Mucosa of descending colon (tissue), 3 donors: ENCODE results near the gene DDX51. TPM values are rescaled to one million over a fixed set of nuclear protein-coding genes. Genes with fewer than 3 reads are reported as not detected.

ENCODE experiments used
- ATAC-seq: fragments of 200-7000 bp; cut with Tn5 transposase; one replicate; pipeline ENCODE4 v1.9.1; 2020; ENCODE audit warnings: mild to moderate bottlenecking, moderate library complexity
- DNase-seq, 3 donors: peaks; one replicate each; pipeline ENCODE4 v3.0.0-alpha.2; 2020
- H3K36me3 ChIP-seq: fragments of 200-600 bp; one replicate; pipeline ENCODE4 v1.8.0; 2021; ENCODE audit warnings: low read depth, mild to moderate bottlenecking
- H3K4me1 ChIP-seq: fragments of 200-600 bp; one replicate; pipeline ENCODE4 v1.8.0; 2021; ENCODE audit warnings: low read depth, mild to moderate bottlenecking
- H3K4me3 ChIP-seq: fragments of 200-600 bp; one replicate; pipeline ENCODE4 v1.8.0; 2021; ENCODE audit warnings: mild to moderate bottlenecking
- H3K9me3 ChIP-seq: fragments of 200-600 bp; one replicate; pipeline ENCODE4 v1.8.0; 2021; ENCODE audit warnings: mild to moderate bottlenecking
- intact Hi-C, 2 donors: fragments of 100-400 bp; cut with DNase I in 1 of 2; cut with micrococcal nuclease in 1 of 2; formaldehyde crosslinking; loops; one replicate each; pipeline versions ENCODE4 v1.11.0 to v1.11.1; 2022; cut with DNase I, micrococcal nuclease
- total RNA-seq, 3 donors: library from RNA; stranded (reverse); fragmentation: NEBNext Ultra II Directional in 2 of 3; extraction: Animal tissue kit (Norgen Biotek cat#: 25700) in 2 of 3; gene quantifications; one replicate each; pipeline versions ENCODE4 v1.2.1 to v1.2.4, GENCODE V29; 2021 to 2023
- TF ChIP-seq, protein P1 (sequence below): fragments of 200-600 bp; IDR thresholded peaks from one replicate; pipeline ENCODE4 v1.8.0; 2022; ENCODE audit warnings: antibody characterized with exemption, mild to moderate bottlenecking
- donor health status: DM: no; HTN: no; CAD: no; lungs with moderate emphysema.
- donor health status: DM: no; HTN: no; CAD: no.
- donor health status: DM: no; HTN: yes; CAD: no.

DDX51 gene
- total RNA-seq, 3 donors from 2014 or later, result 14.2 to 18.7 (median 15.6) TPM

DNA sequence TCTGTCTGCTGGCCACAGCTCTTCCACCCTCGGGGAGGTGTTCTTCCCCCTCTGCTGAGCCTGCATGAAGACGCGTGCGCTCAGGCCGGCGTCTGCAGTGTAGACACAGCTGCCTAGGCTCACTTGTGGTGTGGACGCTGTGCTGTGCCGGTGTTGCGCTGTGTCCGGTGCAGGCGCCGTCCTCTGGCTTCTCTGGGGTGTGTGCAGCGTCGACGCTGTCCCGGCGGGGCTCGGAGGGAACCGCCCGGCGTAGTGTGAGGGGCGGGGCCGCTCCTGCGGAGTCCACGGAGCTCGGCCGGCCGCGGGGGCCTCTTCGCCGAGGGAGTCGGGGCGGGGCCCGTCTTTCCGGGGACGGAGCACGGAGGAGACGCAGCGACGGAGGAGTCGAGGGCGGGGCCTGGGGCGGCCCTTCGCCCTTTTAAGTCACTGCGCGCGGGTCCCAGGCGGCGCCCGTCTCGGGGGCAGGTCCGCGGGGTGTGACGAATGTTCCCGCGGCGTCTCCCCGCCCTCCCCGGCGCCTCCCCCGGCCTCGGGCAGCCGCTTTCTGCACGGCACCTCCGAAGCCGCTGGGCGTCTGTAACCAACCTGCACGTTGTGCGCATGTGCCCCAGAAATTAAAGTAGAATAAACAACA is 45.4 kb upstream of the DDX51 start:
- DNase-seq (peak; percentile 90 to 97 (median 94)), ATAC-seq (peak; percentile 96)
- TF ChIP-seq, protein P1, sequence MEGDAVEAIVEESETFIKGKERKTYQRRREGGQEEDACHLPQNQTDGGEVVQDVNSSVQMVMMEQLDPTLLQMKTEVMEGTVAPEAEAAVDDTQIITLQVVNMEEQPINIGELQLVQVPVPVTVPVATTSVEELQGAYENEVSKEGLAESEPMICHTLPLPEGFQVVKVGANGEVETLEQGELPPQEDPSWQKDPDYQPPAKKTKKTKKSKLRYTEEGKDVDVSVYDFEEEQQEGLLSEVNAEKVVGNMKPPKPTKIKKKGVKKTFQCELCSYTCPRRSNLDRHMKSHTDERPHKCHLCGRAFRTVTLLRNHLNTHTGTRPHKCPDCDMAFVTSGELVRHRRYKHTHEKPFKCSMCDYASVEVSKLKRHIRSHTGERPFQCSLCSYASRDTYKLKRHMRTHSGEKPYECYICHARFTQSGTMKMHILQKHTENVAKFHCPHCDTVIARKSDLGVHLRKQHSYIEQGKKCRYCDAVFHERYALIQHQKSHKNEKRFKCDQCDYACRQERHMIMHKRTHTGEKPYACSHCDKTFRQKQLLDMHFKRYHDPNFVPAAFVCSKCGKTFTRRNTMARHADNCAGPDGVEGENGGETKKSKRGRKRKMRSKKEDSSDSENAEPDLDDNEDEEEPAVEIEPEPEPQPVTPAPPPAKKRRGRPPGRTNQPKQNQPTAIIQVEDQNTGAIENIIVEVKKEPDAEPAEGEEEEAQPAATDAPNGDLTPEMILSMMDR, result no peak
- Histone ChIP-seq H3K36me3 (no peaks in the 10 kb centered on the region), H3K9me3 (peaks cover 11% of the 10 kb centered on the region), H3K4me3 (no peak overlapping the region), H3K4me1 (peaks cover 9% of the 10 kb centered on the region)
- intact Hi-C loops, result no loop called here

- intact Hi-C loops, result no loop called here
- peaks cover 6% of the 10 kb centered on the region for H3K9me3 ChIP-seq
- no peak overlapping the region for H3K4me3 ChIP-seq
- peaks cover 9% of the 10 kb centered on the region for H3K4me1 ChIP-seq
- no peaks in the 10 kb centered on the region for H3K36me3 ChIP-seq
- ATAC-seq, result no peak
- TF ChIP-seq, protein P1, result no peak
- DNase-seq, result no peak
Observed at GRCh38 chr12:132188916-132189325, 44.8 kb upstream of the DDX51 start.

- Histone ChIP-seq H3K4me3 (no peak overlapping the region), H3K4me1 (peaks cover 9% of the 10 kb centered on the region), H3K36me3 (no peaks in the 10 kb centered on the region), H3K9me3 (peaks cover 1% of the 10 kb centered on the region)
- intact Hi-C loops, result no loop called here
- ATAC-seq (no peak), DNase-seq (peak in 1 of 3 donors; percentile 52)
- TF ChIP-seq, protein P1, result no peak
Observed at GRCh38 chr12:132188451-132188901, 44.4 kb upstream of the DDX51 start.

GRCh38 chr12:132187646-132188450 is 43.7 kb upstream of the DDX51 start:
- ATAC-seq (no peak), DNase-seq (peak in 1 of 3 donors; percentile 52)
- Histone ChIP-seq H3K4me1 (peaks cover 9% of the 10 kb centered on the region), H3K9me3 (no peaks in the 10 kb centered on the region), H3K36me3 (no peaks in the 10 kb centered on the region), H3K4me3 (no peak overlapping the region)
- intact Hi-C loops, result no loop called here
- TF ChIP-seq, protein P1, result no peak

DNA sequence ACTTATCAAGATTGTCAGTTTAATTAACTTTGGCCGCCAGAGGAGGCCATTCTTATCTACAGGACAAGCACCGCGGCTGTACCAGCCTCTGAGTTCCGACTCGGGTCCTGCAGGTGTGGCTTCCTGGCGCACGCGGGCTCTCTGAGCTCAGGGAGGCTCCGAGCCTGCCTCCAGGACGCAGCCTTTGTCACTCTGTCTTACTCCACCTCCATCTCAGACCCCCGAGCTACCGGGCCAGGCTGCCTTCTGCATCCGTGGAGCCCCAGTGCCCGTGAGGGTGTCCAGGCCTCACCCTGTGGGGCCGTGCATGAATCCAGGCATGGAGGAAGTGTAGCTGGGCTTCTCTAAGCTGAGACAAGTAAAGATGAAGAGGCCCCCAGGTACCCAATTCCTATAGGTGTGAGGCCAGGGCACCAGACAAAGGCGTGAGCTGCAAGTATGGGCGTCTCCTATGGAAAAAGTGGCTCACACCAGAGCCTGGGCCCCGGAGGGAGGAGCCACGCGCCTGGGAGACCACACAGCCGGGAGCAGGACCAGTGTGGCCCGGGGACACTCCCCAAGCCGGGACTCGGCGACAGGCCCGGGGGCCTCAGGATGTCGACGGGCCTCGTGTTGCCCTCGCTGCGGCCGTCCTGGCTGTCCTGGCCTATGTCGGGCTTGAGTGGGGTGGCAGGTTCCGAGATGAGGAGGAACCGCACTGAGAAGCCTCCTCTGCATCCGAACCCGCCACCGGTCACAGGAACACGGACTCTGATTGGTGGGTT is 42.9 kb upstream of the DDX51 start:
- TF ChIP-seq, protein P1, result no peak
- intact Hi-C loops, result no loop called here
- H3K36me3 ChIP-seq, result no peaks in the 10 kb centered on the region
- DNase-seq (peak in 1 of 3 donors; percentile 49), ATAC-seq (no peak)
- H3K4me3 ChIP-seq, result no peak overlapping the region
- peaks cover 9% of the 10 kb centered on the region for H3K4me1 ChIP-seq
- no peaks in the 10 kb centered on the region for H3K9me3 ChIP-seq
